HG03039 (cell line): Measurements from ENCODE around the gene ATP5F1E.
"Not testable (repeated sequence)": the region's sequence is repeated elsewhere in the genome, so short reads cannot be mapped to it uniquely, and the experiment has no call there.

Experiments used
- ATAC-seq: cut with Tn5 transposase; IDR thresholded peaks from one replicate; pipeline ENCODE4 v1.9.1; 2021; ENCODE audit warnings: mild to moderate bottlenecking, moderate library complexity; ENCODE audit not compliant: unreplicated experiment

The ATP5F1E gene

GRCh38 chr20:59043698-59044097 lies 11.6 kb upstream of the ATP5F1E start:
- no peak for ATAC-seq

DNA sequence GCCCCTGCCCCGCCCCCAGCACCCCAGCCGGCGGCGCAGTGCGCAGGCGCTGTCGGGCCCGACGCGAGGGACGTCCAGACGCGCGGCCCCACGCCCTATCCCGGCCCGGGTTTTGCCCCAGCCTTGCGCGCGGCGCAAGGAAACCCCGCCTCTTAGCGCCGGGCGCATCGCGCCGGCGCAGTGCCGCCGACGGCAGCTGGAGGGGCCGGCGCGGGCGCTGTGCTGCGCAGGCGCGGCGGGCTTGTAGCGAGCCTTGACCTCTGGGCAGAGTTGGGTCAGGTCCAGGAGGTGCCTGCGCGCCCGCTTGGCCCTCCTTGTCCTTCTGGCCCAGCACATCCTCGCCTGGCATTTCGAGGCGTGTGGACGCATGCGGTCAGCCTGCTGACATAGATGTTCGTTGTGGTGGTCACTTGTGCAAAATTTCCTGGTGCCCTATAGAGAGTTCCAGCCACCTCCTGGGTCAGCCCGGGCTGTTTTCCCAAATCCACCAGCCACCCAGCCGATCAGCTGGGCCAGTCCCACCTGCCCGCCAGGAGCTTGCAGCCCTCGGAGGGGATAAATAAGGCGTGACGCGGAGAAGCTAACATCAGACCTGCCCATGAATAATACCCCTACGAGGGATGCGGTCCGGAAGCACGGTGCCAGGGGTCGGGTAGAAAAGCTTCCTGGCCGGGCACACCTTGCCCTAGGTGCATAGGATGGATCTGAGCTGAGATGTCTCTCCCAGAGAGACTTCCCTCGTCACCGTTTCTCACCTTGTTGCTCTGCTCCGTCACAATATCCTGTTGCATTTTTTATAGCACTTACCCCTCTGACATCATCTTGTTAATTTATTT lies 10.9 kb upstream of the ATP5F1E start:
- peak; percentile 92 for ATAC-seq

GRCh38 chr20:59042151-59042795 lies 10.1 kb upstream of the ATP5F1E start, which contains the start of gene PRELID3B:
PRELID3B (minus strand) TSS chr20:59042786; CDS start chr20:59042730, 56 bp downstream.
- ATAC-seq, result peak; percentile 25

GRCh38 chr20:59041487-59041886 lies 9.4 kb upstream of the ATP5F1E start:
- ATAC-seq, result not testable (repeated sequence)

GRCh38 chr20:59040667-59041066 lies 8.5 kb upstream of the ATP5F1E start:
- no peak for ATAC-seq

GRCh38 chr20:59039233-59039632 lies 7.1 kb upstream of the ATP5F1E start:
- no peak for ATAC-seq

DNA sequence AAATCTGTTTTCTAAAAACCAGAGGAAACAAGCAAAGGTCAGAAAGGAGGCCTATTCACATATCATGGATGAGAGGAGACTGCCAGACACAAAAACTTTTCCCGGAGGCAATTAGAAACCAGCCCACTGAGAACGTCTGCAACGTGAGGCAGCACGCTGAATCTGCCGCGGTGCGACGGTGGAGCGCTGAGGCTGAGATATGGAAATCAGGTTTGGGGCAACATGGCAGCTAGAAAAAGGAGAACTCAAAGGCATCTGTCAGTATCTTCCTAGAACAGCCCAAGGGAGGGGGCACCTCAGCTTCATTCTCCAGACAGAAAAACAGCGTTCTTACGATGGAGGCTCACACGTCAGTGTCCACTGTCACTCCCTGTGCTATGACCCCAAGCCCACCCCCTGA lies 5.3 kb upstream of the ATP5F1E start:
- ATAC-seq, result no peak

DNA sequence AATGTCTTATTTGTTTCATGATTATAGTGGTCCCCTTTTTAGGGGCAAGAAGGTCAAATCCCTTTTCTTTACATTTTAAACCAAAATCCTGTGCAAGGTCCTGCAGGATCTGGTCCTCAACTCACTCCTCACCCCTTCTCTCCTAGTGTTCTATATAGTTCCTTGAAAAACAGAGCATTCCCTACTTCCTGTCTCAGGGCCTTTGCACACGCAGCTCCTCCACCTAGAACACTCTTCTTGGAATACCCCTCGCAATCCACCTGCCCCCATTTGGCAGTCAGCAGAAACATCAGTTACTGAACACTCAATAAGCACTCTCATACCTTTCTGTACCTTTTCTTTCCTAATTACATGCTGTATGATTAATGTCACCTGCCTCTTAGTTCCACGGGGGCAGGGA lies 3.2 kb upstream of the ATP5F1E start:
- ATAC-seq, result no peak

DNA sequence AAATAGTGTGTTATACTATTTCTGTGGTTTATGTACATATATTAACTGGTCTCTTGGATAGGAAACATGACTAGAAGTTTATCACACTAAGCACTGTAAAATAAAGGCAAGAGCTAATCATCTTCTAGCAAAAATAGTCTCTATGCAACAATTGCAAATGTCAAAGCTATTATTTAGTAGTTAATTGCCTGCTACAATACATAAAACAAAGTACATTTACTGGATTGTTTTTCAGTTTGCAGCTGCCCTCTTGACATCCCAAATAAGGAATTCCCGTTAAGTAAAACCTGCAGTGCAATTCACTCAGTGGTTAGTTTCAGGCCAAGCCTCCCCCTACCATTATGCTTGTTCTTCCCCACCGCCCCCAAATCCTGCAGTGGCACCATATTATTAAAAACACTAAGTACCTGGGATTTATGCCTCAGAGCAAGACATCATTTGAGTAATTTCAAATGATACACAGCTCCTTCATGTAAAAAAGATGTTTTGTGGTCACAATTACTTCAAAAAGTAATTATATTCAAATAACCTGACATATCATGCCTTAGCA lies 1.6 kb upstream of the ATP5F1E start:
- no peak for ATAC-seq

DNA sequence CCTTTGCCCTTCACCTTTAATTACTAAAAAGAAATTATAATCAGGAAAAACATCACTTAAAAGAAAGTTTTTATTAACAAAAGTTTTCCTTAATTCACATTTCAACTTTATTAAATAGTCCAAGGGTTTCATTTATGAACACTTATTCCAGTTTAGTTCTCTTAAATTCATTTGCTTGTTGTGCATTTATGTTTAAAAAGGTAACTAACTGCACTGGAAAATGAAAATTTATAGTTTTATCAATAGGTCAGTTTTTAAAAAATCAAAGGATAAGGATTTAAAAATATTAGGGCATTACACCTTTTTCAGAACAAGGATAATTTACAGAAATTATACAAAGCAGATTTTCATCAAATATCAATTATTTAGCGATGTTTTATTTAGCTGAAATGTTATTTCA lies 958 bp upstream of the ATP5F1E start:
- ATAC-seq, result no peak

DNA sequence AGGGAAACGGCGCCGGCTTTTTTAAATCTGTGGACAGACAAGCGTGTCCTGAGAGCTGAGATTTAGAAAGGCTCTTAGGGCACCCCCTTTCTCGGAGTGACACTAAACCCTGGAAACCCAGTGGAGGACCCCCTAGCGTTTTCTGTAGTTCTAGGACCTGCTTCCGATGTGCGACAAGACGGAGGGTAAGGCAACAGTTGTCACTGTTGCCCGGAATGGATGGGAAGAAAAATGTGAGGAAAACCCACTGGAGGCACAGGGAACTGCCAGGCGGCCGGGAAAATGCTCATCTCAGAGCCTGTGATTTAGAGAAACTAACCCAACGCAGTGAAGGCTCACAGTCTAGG lies 551 bp upstream of the ATP5F1E start:
- no peak for ATAC-seq

DNA sequence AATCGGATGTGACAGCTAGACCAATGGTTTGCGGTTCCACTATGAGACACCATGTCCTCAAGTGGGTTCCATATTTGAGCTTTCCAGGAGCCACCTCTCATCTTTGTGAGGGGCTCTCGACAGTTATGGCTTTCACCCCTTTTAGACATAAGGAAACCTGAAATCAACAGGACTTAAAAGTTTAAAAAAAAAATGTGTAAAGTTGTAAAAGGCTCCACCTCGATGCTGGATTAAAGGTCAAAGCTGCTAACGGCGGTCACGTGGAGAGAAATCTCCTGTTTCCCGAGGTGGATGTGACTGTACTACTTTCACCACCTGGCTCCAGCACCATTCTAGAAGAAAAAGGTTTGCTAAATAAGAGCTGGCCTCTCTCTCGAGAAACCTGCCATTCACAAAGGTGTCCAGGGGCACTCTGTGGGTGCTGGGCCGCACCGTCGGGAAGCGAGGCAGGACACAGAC lies 542 bp downstream of the ATP5F1E start:
- no peak for ATAC-seq

DNA sequence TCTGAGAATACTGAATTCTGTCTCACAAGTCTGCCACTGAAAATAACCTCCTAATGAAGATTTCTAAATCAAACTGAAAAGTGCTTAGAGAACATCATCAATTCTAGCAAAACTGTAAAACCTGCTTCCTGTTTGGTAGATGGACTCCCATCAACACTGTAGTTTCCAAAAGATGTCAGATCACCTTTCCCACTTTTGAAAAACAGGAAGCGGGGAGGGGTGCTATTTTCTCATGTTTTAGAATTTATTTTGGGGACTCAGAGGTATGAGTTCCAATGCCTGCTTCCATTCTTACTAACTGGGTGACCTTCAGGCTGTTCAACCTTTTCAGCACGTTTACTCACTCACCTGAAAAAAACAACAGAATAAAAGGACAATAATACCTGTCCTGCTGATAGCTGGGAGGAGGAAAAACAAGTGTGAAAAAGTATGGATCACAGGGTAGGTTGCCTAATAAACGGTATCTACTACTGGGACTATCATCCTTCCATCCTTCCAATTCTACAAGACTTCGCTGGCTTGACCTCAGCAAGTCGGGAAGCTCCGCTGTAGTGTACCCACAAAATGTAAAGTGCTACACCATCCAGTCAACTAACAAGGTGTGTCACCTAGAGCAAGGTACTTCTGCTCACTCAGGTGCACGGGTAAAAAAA lies 1.1 kb downstream of the ATP5F1E start:
- no peak for ATAC-seq

DNA sequence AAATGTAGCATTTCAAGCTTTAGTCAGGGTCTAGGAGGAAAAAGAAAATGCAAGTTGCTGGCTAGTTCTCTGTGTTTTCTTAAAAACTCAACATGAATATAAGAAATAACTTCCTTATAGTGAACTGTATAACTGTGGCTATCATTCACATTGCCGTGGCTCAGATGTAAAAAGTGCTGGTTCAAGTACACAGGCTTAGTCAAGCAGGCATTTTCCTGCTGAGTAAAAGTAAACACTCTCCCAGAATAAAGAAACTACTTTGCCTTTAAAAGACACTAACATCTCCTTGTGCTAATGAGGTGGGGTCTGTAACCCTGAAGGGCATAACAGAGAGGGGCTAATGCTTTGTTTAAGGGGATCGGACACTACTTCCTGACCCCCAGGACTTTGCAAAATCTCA lies 3.3 kb downstream of the ATP5F1E start:
- no peak for ATAC-seq

DNA sequence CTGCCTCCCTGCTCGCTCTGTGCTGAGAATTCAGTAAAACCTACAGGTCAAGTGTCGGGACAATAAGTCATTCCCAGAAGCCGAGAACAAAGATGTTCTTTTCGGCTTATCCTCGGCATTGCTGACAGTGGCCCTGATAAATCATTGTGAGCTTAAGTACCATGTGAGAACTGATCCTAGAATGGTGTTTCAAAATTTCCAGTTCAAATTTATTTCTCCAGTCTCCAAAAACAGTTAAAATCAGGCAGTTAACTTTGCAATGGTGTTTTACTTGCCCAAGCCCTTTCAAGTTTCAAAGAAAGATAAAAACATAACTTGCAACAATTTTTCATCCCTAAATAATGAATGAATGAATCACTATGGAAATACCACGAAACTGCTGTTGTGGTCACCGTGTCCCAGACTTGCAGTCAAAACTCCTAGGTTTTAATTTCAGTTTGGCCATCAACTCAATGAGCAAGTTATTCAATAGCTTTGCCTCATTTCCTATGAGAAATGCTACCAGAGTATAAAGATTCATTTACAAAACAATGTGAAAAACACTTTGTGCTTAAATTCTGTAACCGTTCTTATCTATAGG lies 4.3 kb downstream of the ATP5F1E start:
- no peak for ATAC-seq

DNA sequence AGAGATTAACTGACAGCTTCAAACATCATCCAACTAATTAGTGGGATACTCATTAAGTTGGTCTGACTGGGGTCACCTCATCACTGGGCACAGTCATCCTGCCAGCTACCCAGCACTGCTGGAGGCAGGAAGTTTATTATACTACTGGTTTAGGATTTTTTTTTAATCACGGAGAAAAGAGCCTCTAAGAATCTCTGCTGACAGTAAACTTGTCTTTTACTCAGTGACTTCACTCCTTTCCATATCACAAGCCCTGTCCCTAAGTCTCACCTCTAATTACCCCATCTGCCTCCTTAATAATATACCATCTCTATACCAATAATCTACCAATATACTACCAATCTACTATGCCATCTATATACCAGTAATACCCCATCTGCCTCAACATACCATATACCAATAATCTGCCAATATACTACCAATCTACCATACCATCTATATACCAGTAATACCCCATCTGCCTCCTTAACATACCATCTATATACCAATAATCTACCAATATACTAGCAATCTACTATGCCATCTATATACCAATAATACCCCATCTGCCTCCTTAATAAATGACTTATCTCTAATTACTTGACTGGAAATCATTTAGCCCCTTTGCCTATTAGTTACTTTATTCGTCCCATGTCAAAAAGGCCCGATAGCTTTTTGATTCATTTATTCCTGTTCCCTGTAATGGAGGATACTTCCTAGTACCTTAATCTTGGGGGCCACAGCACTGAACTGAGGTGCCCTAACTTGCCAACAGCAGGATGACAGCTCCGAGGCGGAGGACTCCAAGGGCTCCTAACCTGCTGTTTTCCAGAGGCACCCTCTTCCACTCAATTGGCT lies 5.0 kb downstream of the ATP5F1E start:
- no peak for ATAC-seq

DNA sequence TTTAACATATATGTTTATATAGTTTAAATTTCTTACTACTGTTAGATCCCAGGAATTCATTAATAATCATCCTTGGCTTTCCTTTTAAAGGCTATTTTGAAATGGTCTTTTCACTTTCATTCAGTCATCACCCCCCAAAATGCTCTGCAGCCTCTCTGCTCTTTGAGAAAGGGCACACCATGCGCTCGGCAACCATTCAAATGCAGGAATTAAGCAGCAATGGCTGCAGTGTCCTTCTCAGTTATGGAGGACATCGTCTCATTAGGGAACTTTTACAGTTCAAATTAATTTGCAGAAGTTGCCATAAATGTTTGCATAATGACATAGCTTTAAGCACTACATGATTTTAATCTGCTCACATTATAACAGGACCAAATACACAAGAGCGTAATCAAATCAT lies 6.6 kb downstream of the ATP5F1E start:
- ATAC-seq, result no peak

- ATAC-seq, result no peak
Observed at GRCh38 chr20:59025086-59025485, 7.0 kb downstream of the ATP5F1E start.

DNA sequence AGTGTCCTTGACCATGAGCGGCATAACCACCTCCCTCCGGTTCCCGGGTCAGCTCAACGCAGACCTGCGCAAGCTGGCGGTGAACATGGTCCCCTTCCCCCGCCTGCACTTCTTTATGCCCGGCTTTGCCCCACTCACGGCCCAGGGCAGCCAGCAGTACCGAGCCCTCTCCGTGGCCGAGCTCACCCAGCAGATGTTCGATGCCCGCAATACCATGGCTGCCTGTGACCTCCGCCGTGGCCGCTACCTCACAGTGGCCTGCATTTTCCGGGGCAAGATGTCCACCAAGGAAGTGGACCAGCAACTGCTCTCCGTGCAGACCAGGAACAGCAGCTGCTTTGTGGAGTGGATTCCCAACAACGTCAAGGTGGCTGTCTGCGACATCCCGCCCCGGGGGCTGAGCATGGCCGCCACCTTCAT lies 8.0 kb downstream of the ATP5F1E start:
- no peak for ATAC-seq

DNA sequence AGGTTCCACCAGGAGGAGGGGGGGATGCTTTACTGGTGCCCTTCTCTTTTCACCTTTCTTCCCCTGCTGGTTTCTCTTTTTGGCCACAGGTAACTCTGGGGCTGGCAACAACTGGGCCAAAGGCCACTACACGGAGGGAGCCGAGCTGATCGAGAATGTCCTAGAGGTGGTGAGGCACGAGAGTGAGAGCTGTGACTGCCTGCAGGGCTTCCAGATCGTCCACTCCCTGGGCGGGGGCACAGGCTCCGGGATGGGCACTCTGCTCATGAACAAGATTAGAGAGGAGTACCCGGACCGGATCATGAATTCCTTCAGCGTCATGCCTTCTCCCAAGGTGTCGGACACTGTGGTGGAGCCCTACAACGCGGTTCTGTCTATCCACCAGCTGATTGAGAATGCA lies 8.5 kb downstream of the ATP5F1E start:
- ATAC-seq, result no peak
